NCI-H1694 (cell line): ENCODE results near the gene TERT.
A peak's percentile ranks its signal among the peaks of the same experiment; 100 is the strongest.
"Not testable (repeated sequence)": the region's sequence is repeated elsewhere in the genome, so short reads cannot be mapped to it uniquely, and the experiment has no call there.

Experiments used
- DNase-seq: peaks from one replicate; lab custom pipeline; 2025; lab: John Stamatoyannopoulos, UW

The TERT gene

GRCh38 chr5:1294206-1294834 is 548 bp downstream of the TERT start:
- no peak for DNase-seq

DNA sequence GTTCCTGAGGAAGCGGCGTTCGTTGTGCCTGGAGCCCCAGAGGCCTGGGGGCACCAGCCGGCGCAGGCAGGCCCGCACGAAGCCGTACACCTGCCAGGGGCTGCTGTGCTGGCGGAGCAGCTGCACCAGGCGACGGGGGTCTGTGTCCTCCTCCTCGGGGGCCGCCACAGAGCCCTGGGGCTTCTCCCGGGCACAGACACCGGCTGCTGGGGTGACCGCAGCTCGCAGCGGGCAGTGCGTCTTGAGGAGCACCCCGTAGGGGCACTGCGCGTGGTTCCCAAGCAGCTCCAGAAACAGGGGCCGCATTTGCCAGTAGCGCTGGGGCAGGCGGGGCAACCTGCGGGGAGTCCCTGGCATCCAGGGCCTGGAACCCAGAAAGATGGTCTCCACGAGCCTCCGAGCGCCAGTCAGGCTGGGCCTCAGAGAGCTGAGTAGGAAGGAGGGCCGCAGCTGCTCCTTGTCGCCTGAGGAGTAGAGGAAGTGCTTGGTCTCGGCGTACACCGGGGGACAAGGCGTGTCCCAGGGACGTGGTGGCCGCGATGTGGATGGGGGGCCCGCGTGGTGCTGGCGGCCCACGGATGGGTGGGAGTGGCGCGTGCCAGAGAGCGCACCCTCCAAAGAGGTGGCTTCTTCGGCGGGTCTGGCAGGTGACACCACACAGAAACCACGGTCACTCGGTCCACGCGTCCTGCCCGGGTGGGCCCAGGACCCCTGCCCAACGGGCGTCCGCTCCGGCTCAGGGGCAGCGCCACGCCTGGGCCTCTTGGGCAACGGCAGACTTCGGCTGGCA is 1.3 kb downstream of the TERT start:
- DNase-seq = no peak

GRCh38 chr5:1292846-1293415 is 1.9 kb downstream of the TERT start:
- no peak for DNase-seq

DNA sequence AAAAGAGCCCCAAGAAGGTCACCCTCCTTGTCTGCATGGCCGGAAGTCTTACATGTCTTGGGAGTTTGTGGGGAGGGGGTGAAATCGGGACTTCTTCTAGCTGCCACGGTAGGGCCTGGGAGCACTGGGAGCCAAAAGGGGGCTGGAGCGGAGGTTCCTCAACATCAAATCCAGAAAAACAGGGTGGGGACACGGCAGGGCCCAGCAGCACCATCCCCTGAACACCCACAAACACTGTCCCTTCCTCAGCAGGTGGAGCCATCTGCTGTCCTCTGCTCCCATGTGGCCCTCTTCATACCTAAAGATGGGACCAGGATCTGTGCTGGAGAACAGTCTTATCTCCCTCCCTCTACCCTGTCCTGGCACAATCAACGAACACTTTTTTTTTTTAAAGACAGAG is 2.7 kb downstream of the TERT start:
- no peak for DNase-seq

GRCh38 chr5:1291611-1292080 is 3.2 kb downstream of the TERT start:
- no peak for DNase-seq

DNA sequence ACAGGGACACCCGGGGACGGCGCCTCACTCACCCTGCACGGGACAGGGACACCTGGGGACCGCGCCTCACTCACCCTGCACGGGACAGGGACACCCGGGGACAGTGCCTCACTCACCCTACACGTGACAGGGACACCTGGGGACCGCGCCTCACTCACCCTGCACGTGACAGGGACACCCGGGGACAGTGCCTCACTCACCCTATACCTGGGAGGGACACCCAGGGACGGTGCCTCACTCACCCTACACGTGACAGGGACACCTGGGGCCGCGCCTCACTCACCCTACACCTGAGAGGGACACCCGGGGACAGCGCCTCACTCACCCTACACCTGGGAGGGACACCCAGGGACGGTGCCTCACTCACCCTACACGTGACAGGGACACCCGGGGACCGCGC is 3.9 kb downstream of the TERT start:
- not testable (repeated sequence) for DNase-seq

GRCh38 chr5:1289559-1289958 is 5.3 kb downstream of the TERT start:
- DNase-seq = not testable (repeated sequence)

GRCh38 chr5:1288439-1289335 is 6.2 kb downstream of the TERT start:
- no peak for DNase-seq

- no peak for DNase-seq
These were observed 9.0 kb downstream of the TERT start for GRCh38 chr5:1285883-1286291.

- DNase-seq = no peak
These were observed 9.7 kb downstream of the TERT start for GRCh38 chr5:1285141-1285540.

- DNase-seq = not testable (repeated sequence)
These were observed 10.4 kb downstream of the TERT start for GRCh38 chr5:1284336-1284970.

- not testable (repeated sequence) for DNase-seq
These were observed 11.2 kb downstream of the TERT start for GRCh38 chr5:1283729-1284041.

GRCh38 chr5:1282993-1283728 is 11.7 kb downstream of the TERT start:
- not testable (repeated sequence) for DNase-seq

DNA sequence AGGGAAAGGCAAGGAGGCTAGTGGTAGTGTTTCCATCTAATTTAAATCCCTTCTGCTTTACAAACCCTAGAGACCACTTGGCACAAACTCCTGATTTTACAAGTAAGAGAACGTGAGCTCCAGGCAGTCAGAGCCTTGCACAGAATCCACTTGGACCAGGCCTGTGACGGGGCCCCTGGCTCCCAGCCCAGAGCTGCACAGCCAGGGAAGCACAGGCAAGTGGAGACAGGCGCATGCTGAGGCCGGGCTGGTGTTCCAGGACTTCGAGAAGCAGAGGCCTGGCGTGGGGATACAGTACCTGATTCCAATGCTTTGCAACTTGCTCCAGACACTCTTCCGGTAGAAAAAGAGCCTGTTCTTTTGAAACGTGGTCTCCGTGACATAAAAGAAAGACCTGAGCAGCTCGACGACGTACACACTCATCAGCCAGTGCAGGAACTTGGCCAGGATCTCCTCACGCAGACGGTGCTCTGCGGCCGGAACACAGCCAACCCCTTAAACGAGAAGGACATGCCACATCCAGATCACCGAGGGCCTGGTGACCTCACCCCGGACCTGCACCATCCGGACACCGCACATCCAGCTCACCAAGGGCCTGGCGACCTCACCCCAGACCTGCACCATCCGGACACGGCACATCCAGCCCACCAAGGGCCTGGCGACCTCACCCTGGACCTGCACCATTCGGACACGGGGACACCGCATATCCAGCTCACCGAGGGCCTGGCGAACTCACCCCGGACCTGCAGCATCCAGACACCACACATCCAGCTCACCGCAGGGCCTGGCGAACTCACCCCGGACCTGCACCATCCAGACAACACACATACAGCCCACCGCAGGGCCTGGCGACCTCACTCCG is 12.5 kb downstream of the TERT start:
- DNase-seq = peak; percentile 80

GRCh38 chr5:1281038-1281882 is 13.6 kb downstream of the TERT start:
- DNase-seq = no peak

GRCh38 chr5:1280177-1281037 is 14.5 kb downstream of the TERT start:
- no peak for DNase-seq

GRCh38 chr5:1279443-1280151 is 15.3 kb downstream of the TERT start:
- DNase-seq = no peak
